GM18498 (cell line): ENCODE results near the gene KBTBD7.

Experiments
- ATAC-seq: cut with Tn5 transposase; IDR thresholded peaks from one replicate; pipeline ENCODE4 v1.9.1; 2021; ENCODE audit warnings: mild to moderate bottlenecking, moderate library complexity; ENCODE audit not compliant: unreplicated experiment

KBTBD7 gene, protein sequence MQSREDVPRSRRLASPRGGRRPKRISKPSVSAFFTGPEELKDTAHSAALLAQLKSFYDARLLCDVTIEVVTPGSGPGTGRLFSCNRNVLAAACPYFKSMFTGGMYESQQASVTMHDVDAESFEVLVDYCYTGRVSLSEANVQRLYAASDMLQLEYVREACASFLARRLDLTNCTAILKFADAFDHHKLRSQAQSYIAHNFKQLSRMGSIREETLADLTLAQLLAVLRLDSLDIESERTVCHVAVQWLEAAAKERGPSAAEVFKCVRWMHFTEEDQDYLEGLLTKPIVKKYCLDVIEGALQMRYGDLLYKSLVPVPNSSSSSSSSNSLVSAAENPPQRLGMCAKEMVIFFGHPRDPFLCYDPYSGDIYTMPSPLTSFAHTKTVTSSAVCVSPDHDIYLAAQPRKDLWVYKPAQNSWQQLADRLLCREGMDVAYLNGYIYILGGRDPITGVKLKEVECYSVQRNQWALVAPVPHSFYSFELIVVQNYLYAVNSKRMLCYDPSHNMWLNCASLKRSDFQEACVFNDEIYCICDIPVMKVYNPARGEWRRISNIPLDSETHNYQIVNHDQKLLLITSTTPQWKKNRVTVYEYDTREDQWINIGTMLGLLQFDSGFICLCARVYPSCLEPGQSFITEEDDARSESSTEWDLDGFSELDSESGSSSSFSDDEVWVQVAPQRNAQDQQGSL

DNA sequence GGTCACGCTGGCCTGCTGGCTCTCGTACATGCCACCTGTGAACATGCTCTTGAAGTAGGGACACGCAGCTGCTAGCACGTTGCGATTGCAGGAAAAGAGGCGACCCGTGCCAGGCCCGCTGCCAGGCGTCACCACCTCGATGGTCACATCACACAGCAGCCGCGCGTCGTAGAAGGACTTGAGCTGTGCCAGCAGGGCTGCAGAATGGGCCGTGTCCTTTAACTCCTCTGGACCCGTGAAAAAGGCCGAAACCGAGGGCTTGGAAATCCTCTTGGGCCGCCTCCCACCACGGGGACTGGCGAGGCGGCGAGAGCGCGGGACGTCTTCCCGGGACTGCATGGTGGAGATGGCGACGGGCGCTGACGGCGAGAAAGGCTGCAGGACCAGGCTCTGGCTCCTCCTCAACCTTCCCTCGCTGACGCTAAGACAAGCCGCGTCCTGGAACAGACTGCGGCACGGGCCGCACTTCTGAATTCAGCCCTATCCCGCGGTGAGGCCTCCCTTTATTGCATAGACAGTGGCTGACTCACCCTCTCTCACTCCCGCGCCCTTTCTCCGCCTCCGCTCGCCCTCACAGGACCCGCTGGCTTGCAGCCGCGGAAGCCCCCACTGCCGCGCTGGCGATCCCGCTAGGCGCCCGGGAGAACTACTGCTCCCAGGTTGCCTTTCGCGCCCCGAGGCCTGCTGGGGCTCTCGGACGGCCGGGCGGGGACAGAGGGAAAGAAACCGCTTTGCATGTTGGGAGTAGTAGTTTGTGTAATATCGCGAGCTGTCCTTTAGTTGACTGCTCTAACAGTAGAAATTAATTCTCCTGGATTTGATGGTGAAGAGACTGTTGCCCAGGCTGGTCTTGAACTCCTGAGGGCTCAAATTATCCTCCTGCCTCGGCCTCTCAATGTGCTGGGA is at the start of gene KBTBD7:
TSS of gene KBTBD7 (minus strand) at position 651 of the 906 bp plus-strand sequence. CDS start at position 339, 312 bp downstream.
- peak; percentile 95 for ATAC-seq

DNA sequence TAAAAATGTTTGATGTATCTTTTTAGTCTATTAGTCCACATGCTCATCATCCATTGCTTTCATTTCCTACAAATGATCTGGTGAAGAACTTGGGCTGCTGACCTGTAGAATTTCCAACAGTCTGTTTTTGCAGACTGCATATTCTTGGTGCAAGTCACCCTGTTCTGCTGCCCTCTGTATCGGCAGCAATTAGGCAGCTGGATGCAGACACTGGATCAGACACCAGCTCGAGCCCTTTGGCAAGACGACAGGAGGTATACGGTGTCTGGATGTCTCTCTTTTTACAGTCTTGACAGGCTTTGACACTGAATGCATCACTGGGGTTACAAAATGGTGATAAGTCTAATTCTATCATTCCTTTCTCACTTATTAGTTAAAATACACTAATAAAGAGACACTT is 47.3 kb upstream of the KBTBD7 start:
- ATAC-seq, result no peak

DNA sequence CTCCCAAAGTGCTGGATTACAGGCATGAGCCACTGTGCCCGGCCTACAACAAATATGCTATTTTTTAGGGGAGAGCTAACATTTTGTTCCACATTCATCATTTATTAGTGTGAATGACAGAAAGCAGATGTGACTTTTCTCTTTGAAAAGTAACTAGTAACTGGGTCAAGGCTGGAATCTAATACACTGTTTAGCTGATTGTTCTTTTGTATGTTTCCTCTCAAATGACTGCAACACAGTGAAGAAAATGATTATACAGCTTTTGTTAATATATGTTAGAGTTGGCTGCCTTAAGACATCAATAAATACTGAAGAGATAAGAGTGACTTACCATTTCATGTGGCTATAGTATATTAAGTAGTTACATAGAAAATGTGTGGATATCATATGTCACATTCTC is 42.0 kb upstream of the KBTBD7 start:
- no peak for ATAC-seq

DNA sequence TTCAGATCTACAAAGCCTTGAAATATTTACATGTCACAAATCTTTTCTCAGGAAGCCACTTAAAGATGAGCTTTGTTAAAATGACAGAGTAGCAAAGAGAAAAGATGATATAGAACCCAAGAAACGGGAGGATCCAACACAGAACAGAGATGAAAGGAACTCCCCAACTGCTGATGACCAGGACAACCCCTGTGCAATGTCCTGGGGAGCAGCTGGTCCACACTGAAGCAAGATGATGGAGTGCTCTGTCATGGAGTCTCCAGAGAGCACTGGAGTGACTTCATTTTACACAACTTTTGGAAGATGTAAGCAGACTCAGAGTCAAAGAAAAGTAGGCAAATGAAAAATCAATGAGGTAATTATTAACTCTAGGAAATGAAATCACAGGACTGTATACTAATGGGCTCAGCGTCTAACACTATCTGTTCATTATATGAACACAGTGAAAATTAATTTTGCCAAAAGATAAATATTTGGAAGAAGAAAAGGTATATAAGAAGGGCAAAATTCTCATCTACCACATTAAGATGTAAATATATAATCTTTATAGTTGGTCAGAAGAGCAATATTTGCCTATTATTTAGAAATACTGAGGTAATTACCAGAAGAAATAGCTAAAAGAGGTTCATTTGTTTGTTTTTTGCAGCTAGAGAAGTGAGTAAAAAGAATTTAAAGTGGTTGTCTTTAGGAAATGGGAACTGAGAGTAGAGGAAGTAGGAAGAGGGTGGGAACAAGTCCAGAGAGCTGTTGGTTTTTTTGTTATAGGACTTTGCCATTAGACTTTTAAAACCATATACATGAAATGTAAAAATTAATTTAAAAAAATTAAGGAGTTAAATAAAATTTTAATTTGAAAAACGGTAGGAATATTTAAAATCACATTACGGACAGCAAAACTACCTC is 38.5 kb upstream of the KBTBD7 start:
- no peak for ATAC-seq

DNA sequence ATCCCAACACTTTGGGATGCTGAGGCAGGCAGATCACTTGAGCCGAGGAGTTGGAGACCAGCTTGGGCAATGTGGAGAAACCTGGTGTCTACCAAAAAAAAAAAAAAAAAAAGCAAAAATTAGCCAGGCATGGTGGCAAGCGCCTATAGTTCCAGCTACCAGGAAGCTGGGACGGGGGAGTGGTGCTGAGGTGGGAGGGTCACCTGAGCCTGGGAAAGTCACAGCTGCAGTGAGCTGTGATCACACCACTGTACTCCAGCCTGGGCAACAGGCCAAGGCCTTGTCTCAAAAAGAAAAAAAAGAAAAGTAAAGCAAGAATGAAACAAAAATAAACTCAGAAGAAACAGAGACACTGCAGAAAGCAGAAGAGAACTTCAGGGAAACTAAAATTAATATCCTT is 37.4 kb upstream of the KBTBD7 start:
- ATAC-seq, result no peak

DNA sequence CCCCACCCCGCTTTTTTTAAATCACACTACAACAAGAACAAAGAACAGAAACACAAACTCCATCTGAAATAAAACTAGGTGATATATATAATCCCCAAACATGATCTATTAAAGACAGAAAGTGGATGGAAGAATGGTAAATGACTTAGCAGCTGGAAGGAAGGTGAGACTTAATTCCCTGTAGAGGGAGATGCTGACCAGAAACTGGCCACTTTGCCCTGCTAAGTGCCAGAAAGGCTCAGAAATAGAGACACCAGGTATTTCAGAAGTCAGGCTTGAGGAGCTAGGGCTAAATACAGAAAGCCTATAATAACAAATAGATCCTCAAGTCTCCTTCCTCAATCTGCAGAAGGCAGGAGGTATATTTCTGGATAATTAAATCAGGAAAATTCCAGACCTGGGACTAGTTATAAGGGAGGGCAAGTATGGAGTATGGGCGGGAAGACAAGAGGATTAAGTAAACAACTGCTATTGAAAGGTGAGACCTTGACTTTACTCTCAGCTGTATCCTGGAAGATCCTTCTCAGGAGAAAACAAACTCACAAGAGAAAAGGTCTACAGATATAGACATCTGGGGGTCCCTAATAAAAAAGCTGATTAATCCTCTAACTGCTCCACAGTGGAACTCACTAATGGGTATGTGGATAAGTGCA is 36.8 kb upstream of the KBTBD7 start:
- ATAC-seq, result no peak

DNA sequence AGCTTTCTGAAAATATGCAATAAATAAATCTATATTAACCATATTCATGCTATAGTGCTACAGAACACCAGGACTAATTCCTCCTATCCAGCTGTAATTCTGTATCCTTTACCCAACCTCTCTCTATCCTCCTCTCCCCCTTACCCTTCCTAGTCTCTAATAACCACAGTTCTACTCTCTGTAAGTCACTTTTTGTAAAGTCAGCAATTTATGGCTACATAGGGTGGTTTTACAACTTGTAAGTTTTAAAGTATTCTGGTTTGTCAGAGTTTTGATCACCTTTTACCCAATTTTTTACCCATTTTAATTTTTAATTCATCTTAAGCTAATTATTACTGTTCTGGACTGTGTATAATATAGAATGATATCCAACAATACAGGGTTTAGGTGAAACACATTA is 35.0 kb upstream of the KBTBD7 start:
- no peak for ATAC-seq

DNA sequence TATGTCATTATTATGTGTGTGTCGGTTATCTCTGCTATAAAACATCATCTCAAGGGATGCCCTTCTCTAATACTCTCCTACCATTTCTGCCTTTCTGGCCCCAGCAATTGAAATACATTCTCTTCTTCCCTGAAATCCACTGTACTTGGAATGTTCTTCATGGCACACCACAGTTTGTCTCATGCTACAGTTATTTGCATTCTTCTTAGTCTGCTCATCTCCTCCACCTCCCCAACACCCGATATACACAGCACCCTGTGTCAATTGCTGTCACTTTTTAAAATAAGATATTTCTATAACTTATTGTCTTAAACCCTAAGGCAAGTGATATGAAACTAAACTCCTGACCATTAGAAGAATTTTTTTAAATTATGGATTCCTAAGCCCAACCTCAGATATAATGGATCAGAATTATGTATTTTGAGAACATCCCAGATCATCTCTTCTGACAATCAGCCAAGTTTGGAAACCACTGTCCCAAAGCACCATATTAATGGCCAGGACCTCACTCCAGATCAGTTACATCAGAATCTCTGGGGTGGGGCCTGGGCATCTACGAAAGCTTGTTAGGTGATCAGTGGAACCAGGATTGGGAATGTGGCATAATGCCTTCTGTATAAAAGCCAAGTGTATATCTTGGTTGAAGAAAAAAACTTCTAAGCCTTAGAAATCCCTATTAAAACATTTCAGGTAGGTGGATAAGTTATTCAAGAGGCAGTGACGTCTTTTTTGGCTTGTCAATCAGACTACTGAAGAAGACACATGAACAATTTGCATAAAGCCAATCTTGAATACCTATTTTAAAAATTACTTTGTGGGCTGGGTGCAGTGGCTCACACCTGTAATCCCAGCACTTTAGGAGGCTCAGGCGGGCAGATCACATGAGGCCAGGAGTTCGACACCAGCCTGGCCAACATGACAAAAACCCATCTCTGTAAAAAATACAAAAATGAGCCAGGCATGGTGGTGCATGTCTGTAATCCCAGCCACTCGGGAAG is 30.0 kb upstream of the KBTBD7 start:
- ATAC-seq, result no peak

DNA sequence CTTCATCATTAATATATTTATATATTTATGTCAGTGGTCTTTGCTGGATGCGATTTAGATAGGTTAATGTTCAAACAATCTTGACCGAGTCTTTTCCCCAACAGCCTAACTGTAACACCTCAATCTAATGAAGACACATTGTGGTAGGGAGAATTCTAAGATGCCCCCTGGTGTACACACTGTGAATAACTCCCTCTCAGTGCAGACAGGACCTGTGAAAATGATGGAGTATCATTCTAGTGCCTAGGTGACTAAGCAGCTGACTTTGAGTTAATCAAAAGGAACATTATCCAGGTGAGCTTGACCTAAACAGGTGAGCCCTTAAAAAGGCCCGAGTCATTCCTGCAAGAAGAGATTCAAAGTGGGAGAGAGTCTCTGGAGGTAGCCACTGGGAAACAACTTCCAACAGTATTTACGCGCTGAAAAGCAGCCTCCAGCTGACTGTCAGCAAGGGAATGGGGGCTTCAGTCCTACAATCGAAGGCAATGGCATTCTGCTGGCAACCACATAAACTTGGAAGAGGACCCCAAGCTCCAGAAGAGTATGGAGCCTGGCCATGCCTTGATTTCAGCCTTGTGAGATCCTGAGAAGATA is 28.0 kb upstream of the KBTBD7 start:
- ATAC-seq, result peak; percentile 86

DNA sequence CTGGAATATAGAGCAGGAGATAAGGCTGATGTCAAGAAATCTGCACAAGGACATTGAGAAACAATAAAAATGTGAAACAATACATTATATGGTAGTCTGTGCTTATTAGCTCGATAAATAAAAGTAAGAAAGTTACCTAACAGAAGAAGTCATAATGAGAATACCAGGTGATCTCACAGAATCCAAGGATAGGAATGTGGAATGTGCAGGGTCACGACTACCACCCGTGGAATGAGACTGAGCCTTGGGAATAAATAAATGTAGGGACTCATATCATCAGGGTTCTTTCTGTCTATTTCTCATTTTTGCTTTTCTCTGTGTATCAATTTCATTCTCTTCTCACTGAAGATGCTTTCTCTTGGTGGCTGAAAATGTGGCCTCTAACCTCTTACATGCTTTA is 26.0 kb upstream of the KBTBD7 start:
- no peak for ATAC-seq

DNA sequence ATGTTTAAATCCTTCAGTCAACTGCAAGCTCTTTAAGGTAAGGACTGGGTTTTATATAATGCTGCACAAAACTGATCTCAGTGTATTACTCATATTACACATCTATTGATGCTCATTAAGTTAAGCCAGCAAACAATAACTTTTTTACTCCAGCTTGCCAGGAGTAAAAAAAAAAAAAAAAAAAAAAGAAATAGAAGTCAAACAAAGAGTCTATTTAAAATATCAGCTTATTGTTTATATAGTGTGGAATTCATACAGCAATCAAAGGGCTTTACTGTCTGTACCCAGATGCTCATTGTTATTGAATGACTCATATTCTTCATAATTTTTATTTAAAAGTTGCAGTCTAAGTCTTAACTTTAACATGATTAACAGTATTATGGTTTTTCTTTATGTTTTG is 21.8 kb upstream of the KBTBD7 start:
- no peak for ATAC-seq

DNA sequence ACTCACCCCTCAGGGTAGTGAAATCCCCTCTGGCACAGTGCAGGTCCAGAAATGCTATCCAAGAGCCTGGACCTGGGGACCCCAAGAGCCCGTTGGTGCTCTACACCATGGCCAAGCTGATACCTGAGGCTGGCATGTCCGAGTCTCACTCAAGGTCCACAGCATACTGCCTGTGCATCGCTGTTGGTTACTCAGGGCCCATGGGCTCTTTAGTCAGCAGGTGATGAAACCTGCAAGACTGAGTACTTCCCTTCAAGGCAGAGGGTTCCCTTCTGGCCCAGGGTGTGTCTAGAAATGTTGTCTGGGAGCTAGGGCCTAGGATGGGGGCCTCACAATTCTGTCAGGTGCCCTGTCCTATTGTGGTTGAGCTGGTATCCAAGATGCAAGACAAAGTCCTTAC is 19.6 kb upstream of the KBTBD7 start:
- ATAC-seq, result no peak

DNA sequence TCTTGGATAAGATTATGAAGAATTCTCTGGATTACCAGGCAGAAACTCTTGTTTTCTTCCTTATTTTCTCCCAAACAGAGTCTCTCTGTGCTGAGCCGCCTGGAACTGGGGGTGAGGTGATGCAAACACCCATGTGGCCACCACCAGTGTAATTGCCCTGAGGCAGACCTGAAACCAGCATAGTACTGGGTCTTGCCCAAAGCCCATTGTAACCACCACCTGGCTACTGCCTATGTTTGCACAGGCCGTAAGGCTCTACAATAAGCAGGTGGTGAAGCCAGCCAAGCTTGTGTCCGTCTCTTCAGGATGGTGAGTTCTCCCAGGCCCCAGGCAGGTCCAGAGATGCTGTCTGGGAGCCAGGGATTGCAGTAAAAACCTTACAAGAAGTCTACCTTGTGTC is 18.9 kb upstream of the KBTBD7 start:
- no peak for ATAC-seq

DNA sequence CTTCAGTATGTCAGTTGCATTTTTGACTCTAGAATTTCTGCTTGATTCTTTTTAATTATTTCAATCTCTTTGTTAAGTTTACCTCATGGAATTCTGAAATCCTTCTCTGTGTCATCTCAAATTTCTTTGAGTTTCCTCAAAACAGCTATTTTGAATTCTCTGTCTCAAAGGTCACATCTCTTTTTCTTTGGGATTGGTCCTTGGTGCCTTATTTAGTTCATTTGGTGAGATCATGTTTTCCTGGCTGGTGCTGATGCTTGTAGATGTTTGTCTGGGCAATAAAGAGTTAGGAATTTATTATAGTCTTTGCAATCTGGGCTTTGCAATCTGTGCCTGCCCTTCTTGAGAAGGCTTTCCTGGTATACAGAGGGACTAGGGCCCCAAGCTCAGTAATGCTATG is 18.5 kb upstream of the KBTBD7 start:
- ATAC-seq, result no peak

DNA sequence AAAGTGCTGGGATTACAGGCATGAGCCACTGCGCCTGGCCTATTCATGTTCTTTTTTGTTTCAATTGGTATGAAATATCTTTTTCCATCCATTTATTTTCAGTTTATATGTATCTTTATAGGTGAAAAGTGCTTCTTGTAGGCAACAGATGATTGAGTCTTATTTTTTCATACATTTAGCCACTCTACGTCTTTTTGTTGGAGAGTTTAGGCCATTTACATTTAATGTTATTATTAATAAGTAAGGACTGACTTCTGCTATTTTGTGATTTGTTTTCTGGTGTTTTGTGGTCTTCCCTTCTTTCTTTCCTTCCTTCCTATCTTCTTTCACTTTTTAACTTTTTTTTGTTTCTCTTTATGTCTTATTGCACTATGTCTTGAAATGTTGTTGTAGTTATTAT is 16.7 kb upstream of the KBTBD7 start:
- ATAC-seq, result no peak

DNA sequence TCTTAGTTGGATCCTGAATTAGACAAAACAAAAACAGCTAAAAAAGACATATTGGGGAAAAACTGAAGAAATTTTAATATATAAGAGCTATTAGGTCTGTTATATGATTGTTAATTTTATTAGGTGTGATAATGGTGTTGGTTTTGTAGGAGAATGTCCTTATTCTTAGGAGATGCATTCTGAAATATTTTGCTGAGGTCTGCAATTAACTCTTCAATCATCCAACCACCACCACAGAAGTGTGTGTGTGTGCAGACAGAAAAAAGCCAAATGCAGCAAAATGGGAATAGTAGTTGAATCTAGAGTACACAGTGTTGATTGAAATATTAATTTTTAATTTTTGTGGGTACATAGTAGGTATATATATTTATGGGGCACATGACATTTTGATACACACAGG is 12.1 kb upstream of the KBTBD7 start:
- no peak for ATAC-seq

DNA sequence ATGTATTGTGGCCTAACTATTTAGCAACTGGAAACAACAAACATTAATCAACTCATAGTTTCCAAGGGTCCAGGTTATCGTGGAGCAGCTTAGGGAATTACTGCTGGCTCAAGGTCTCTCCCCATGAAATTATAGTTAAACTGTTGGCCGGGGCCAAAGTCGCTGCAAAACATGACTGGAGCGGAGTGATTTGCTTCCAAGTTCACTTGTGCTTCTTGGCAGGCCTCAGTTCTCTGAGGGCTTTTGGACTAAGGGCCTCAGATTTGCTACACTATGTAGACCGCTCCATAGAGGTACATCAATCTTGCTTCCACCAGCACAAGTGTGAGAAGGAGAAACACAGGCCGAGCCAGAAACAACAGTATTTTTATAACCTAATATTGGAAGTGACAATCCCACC is 9.4 kb upstream of the KBTBD7 start:
- no peak for ATAC-seq

DNA sequence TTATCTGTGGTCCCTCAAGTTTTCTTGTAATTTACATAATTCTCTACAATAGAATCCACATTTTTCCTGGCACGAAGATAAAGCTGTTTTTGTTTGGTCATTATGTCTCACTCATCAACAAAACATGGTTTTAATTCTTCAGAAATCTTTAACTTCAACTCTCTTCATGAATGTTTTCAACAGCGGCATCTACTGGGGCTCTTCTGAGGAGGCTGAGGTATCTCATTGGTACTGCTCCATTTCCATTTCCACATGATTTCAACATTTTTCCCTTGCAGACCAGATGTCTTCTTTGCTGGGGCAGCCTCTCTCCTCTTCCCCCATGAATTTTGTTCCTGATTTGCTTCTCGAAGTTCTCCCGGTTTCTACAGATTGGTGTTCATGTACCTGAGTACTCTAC is 5.8 kb upstream of the KBTBD7 start:
- no peak for ATAC-seq
